Lung (tissue), 16 donors: ENCODE measurements around the gene ERCC5. TPM values are rescaled to one million over a fixed set of nuclear protein-coding genes. Genes with fewer than 3 reads are reported as not detected.

Experiments
- ATAC-seq: fragments of 200-7000 bp; cut with Tn5 transposase; one replicate; pipeline ENCODE4 v1.9.1; 2020; ENCODE audit warnings: moderate number of reproducible peaks; ENCODE audit not compliant: insufficient read depth, low FRiP score
- DNase-seq, 3 donors: peaks; one replicate each; pipeline ENCODE4 v3.0.0-alpha.2; 2013 to 2017
- H3K27ac ChIP-seq, 2 donors: one replicate each; pipeline ENCODE4 v1.5.1; 2013; ENCODE audit warnings: mild to moderate bottlenecking in 2 of 2, moderate library complexity in 2 of 2, control low read depth in 1 of 2, inconsistent platforms in 1 of 2, low read depth in 1 of 2, low read length in 1 of 2
- H3K27me3 ChIP-seq, 3 donors: one replicate each; pipeline ENCODE4 v1.5.1; 2013; ENCODE audit warnings: low read length in 2 of 3; ENCODE audit not compliant: control insufficient read depth in 3 of 3, insufficient read depth in 3 of 3
- H3K36me3 ChIP-seq, 4 donors: one replicate each; pipeline ENCODE4 v1.5.1; 2013; ENCODE audit warnings: low read length in 4 of 4, mild to moderate bottlenecking in 1 of 4, moderate library complexity in 1 of 4; ENCODE audit not compliant: control insufficient read depth in 4 of 4, insufficient read depth in 4 of 4
- H3K4me1 ChIP-seq, 5 donors: one replicate each; pipeline ENCODE4 v1.5.1; 2013; ENCODE audit warnings: low read length in 5 of 5, mild to moderate bottlenecking in 2 of 5, moderate library complexity in 1 of 5; ENCODE audit not compliant: control insufficient read depth in 5 of 5, insufficient read depth in 5 of 5
- H3K4me3 ChIP-seq: one replicate; pipeline ENCODE4 v1.5.1; 2013; ENCODE audit warnings: mild to moderate bottlenecking, control low read depth, moderate library complexity
- H3K9ac ChIP-seq, 2 donors: one replicate each; pipeline ENCODE4 v1.5.1; 2013; ENCODE audit warnings: low read length in 2 of 2, control low read depth in 1 of 2; ENCODE audit not compliant: insufficient read depth in 1 of 2
- H3K9me3 ChIP-seq, 4 donors: one replicate each; pipeline ENCODE4 v1.5.1; 2013; ENCODE audit warnings: low read length in 3 of 4, mild to moderate bottlenecking in 1 of 4, moderate library complexity in 1 of 4; ENCODE audit not compliant: control insufficient read depth in 4 of 4, insufficient read depth in 3 of 4
- CTCF ChIP-seq: IDR thresholded peaks from 2 replicates; pipeline ENCODE4 v1.5.1; 2012; ENCODE audit warnings: mild to moderate bottlenecking; ENCODE audit errors: control extremely low read depth, extremely low read depth
- WGBS, 2 donors: extraction: QIAGEN DNeasy Blood & Tissue Kit; methylation state at CpG; one replicate each; pipeline ENCODE4 v1.1.7; 2013; 5-methylcytosine and 5-hydroxymethylcytosine counted together
- long read RNA-seq, 5 donors: transcript quantifications; one replicate each; lab custom pipeline, GENCODE V29; 2026
- polyA plus RNA-seq, 2 donors: library from polyadenylated mRNA; stranded (reverse); fragments of 200-250 nt; gene quantifications; one replicate each; pipeline ENCODE4 v1.2.1, GENCODE V29; 2013
- total RNA-seq, 2 donors: library from RNA; depleted of rRNA in 1 of 2; stranded (reverse); fragments of >200 nt in 1 of 2; gene quantifications; one replicate each; pipeline ENCODE4 v1.2.1, GENCODE V29; 2014 to 2021
- donor health status: control.
- donor health status: control.
- donor health status: Bipolar disorder and iron deficiency.
- donor health status: healthy.
- donor health status: DM: yes; HTN: yes; CAD: no.

ERCC5 gene
- 10 to 100 TPM; 36.9 to 81.4 TPM for total RNA-seq
- 10 to 100 TPM; 23.0 to 79.2 TPM for polyA plus RNA-seq
- long read RNA-seq, donor 1, full-length matches to known transcripts, result 5 of 5 reads
- long read RNA-seq, donor 1, partial matches to known transcripts, result 0 of 5 reads
- long read RNA-seq, donor 1, other reads (novel, unspliced or antisense), result 0 of 5 reads
- long read RNA-seq, donor 2, partial matches to known transcripts, result 0 of 3 reads
- long read RNA-seq, donor 2, other reads (novel, unspliced or antisense), result 0 of 3 reads
- long read RNA-seq, donor 3, partial matches to known transcripts, result 0 of 2 reads
- long read RNA-seq, donor 3, other reads (novel, unspliced or antisense), result 0 of 2 reads
- long read RNA-seq, donor 4, partial matches to known transcripts, result 8 of 9 reads
- long read RNA-seq, donor 4, other reads (novel, unspliced or antisense), result 0 of 9 reads
- long read RNA-seq, donor 5, full-length matches to known transcripts, result 6 of 6 reads
- long read RNA-seq, donor 5, partial matches to known transcripts, result 0 of 6 reads
- long read RNA-seq, donor 5, other reads (novel, unspliced or antisense), result 0 of 6 reads

- H3K9ac ChIP-seq, result peak within 1 kb of the TSS; percentile 76 to 99
- DNase-seq (peak; percentile 97 to 99 (median 98)), ATAC-seq (peak; percentile 92)
- peak within 1 kb of the TSS; percentile 68 for H3K4me3 ChIP-seq
- H3K27ac ChIP-seq, result peak within 1 kb of the TSS; percentile 92 to 98
- peaks cover 0 to 13% (median 6%) of the 10 kb centered on the region in 5 donors for H3K4me1 ChIP-seq
- peaks cover 0 to 5% (median under 1%) of the 10 kb centered on the region in 4 donors for H3K36me3 ChIP-seq
- H3K27me3 ChIP-seq, result no peaks in the 10 kb centered on the region
- 0 to 1% methylated on average over 49 of the region's 49 CpGs for WGBS, 2 donors
- H3K9me3 ChIP-seq, result no peaks in the 10 kb centered on the region
- no peak for TF ChIP-seq CTCF
These were observed at the start of gene ERCC5 for GRCh38 chr13:102845630-102846260. Gene ERCC5, plus strand, starts transcription at chr13:102846032. Its CDS starts 235 bp downstream, at chr13:102846267.

- peak within 1 kb of the TSS; percentile 11 to 68 for H3K9ac ChIP-seq
- no peaks in the 10 kb centered on the region for H3K36me3 ChIP-seq
- H3K27ac ChIP-seq, result peak within 1 kb of the TSS; percentile 82 to 93
- DNase-seq (peak; percentile 91 to 95 (median 92)), ATAC-seq (peak; percentile 91)
- no peaks in the 10 kb centered on the region for H3K27me3 ChIP-seq
- H3K4me3 ChIP-seq, result peak within 1 kb of the TSS; percentile 58
- 0 to 1% methylated on average over 70 to 72 of the region's 72 CpGs for WGBS, 2 donors
- H3K4me1 ChIP-seq, result peaks cover 0 to 28% (median 5%) of the 10 kb centered on the region in 5 donors
- no peak for TF ChIP-seq CTCF
- no peaks in the 10 kb centered on the region for H3K9me3 ChIP-seq
These were observed 47.0 kb upstream of the ERCC5 start, which contains the start of the genes BIVM and POGLUT2 for GRCh38 chr13:102798581-102799425. Gene BIVM, plus strand, starts transcription at chr13:102799119. Its CDS starts 8,149 bp downstream, at chr13:102807268. Gene POGLUT2, minus strand, starts transcription at chr13:102798976. Its CDS starts 306 bp downstream, at chr13:102798670.

- DNase-seq (peak in 1 of 3 donors; percentile 56), ATAC-seq (peak; percentile 25)
- H3K4me3 ChIP-seq, result peak overlapping the region; percentile 58
- no peaks in the 10 kb centered on the region for H3K27me3 ChIP-seq
- no peaks in the 10 kb centered on the region for H3K36me3 ChIP-seq
- WGBS, 2 donors, result 1% methylated on average over 65 to 69 of the region's 69 CpGs
- no peaks in the 10 kb centered on the region for H3K9me3 ChIP-seq
- peaks cover 0 to 28% (median 5%) of the 10 kb centered on the region in 5 donors for H3K4me1 ChIP-seq
- peak overlapping the region; percentile 82 to 93 for H3K27ac ChIP-seq
- no peak for TF ChIP-seq CTCF
- peak overlapping the region in 1 of 2 donors; percentile 69 for H3K9ac ChIP-seq
These were observed 46.2 kb upstream of the ERCC5 start for GRCh38 chr13:102799426-102800144.
